ENCODE data around the gene RHOU. TPM values are rescaled to one million over a fixed set of nuclear protein-coding genes. Genes with fewer than 3 reads are reported as not detected.
"Not testable (repeated sequence)": the region's sequence is repeated elsewhere in the genome, so short reads cannot be mapped to it uniquely, and the experiment has no call there.

Gene RHOU
- polyA plus RNA-seq, 3 donors: 16.7 to 18.4 (median 17.0) TPM

- DNase-seq (ENCODE audit: low read depth in 3 of 3, low spot score in 2 of 3): no peak
These were observed 20.5 kb downstream of the RHOU start for GRCh38 chr1:228755800-228756199.

GRCh38 chr1:228756457-228756856, 21.2 kb downstream of the RHOU start:
- DNase-seq (ENCODE audit: low read depth in 3 of 3, low spot score in 2 of 3): no peak

- no peak for DNase-seq (ENCODE audit: low read depth in 3 of 3, low spot score in 2 of 3)
These were observed 23.2 kb downstream of the RHOU start for GRCh38 chr1:228758447-228758846.

DNA sequence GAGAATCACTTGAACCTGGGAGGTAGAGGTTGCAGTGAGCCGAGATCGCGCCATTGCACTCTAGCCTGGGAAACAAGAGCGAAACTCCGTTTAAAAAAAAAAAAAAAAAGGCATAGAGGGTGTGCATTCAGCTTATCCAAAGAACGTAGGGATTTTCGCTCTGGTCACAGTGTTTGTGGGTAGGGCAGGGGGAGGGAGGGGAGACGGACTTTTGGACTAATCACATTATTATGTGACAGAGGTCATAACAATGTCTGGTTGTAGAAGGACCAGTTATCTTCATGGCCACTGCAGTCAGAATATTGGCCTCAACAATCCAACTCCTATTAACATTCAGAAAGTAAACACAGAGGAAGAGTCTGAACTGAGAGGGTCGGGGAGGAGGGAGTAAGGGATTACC, 25.7 kb downstream of the RHOU start:
- no peak for DNase-seq (ENCODE audit: low read depth in 3 of 3, low spot score in 2 of 3)

DNA sequence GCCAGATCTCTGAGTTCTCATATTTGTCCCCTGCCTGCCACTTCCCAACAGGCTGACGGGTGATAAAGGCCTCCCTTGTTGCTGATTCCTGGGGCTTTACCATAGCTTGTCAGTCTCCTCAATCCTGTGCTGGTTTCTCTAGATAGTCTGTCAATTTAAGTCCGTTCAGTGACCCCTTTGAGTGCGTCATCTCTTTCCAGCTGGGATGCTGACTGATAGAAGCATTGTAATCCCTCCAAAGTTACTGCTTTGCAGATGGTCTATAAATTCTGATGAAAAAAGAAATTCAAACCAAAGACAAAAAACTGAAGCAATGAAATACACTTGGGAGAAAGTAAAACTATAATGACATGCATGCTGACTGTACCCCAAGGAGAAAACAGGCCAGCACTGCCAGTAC, 28.3 kb downstream of the RHOU start:
- no peak for DNase-seq (ENCODE audit: low read depth in 3 of 3, low spot score in 2 of 3)

- no peak for DNase-seq (ENCODE audit: low read depth in 3 of 3, low spot score in 2 of 3)
These were observed 30.1 kb downstream of the RHOU start for GRCh38 chr1:228765168-228765946.

DNA sequence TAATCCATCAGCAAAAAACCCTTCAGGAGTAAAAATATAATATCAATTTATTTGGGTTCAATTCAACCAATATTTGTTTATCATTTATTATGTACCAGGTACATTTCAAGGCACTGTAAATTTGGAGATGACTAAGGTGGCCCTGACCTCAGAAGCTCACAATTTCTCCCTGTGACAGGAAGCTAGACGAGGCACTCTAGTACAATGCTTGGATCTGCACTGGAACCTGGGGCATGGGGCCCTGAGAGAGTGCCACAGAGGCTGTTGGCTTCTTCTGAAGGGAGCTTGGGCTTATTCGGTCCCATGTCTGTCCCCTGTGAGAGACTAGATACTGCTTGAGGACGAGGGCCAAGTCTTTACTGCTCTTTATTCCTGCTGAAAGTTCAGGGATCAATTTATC, 31.5 kb downstream of the RHOU start:
- no peak for DNase-seq (ENCODE audit: low read depth in 3 of 3, low spot score in 2 of 3)

DNA sequence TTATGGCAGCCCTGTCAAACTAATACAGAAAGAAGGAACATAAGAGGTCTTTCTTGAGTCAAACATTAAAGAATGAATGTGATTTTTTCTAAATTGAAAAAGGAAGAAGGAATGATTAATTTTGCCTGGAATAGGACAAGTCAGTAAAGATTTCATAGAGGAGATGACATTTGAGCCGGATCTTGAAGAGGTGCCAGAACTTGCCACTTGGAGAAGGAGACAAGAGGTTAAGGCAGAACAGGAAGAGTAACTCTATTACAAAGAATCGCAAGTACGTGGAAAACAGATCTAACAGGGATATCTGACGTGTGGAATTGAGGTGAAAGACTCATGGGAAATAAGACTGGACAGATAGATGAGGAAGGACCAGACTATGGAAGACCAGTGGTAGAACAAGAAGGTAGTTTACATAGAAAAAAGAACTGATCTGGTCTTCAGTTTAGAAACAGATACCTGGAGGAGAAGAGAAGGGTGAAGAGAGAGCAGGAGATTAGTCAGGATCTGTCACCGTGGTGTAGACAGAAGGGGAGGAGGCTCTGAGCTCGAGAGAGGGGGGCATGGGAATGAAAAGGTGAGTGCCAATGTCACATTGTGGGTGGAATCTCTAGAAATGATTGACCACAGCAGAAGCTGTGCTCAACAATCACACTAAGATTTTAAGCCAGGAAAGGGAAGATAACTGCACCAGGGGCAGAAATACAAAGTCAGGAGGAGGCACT, 32.5 kb downstream of the RHOU start:
- no peak for DNase-seq (ENCODE audit: low read depth in 3 of 3, low spot score in 2 of 3)

DNA sequence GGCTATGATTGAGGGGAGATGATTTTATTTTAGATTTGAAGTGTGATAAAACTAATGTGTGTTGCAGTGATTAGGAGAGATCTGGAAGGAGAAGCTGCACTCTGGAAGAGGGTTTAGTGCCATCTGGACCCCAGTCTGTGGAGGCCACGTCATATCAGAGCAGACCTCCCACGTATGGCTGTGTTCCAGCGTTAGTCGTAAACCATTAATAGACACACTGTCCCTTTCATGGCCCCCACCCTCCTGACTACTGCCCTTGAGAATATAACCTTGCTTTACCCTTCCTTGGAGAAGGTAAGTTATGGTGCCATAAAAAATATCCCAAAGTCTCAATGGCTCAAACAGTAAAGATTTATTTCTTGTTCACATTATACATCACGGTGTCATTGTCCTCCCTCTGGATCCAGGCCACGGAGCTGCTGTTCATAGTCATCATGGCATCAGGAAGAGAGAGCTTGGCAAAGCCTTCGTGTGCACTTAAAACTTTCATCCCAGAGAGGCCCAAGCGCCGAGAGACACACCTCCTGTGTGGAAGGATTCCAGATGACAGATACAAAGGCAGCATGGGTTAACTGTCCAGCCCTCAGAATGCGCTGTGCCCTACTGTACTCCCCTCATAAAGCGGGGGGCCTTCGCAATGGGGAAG, 33.2 kb downstream of the RHOU start:
- no peak for DNase-seq (ENCODE audit: low read depth in 3 of 3, low spot score in 2 of 3)

- DNase-seq (ENCODE audit: low read depth in 3 of 3, low spot score in 2 of 3): no peak
These were observed 35.5 kb downstream of the RHOU start for GRCh38 chr1:228770779-228771223.

DNA sequence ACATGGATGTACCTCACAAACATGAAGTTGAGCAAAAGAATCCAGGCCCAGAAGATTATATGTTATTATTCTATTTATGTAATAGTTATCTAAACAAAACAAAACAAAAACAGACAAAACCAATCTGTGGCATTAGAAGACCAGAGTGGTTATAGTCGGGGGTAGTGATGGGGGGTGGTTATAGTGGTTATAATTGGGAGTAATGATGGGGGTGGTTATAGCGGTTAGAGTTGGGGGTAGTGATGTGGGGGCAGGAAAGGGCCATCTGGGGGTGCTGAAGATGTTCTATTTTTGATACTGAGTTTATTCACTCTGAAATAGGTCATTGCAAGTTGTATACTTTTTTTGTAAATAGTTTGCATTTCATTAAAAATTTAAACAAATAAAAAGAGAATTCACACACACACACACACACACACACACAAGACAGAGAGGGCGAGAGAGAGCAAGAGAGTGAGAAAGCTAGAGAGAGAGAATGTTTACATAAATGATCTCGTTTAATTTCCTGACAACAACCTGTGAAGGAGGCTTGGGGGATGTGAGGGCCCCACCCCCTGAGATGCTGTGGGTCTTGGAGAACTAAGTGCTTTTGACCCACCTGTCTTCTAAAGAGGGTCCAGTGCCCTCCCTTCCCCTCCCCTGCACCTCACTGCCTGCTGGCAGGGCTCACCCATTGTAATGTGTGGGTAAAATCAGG, 37.4 kb downstream of the RHOU start:
- no peak for DNase-seq (ENCODE audit: low read depth in 3 of 3, low spot score in 2 of 3)

DNA sequence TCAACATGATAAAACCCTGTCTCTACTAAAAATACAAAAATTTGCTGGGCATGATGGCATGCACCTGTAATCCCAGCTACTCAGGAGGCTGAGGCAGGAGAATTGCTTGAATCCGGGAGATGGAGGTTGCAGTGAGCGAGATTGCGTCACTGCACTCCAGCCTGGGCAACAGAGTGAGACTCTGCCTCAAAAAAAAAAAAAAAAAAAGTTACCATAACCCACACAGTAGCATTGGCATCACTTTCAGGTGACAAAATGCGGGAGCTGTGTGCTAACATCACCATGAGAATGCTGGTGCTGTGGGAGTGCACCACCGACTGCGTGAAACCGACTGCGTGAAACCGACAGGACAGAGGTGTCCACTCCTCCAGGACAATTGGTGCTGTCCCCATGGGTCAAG, 40.7 kb downstream of the RHOU start:
- not testable (repeated sequence) for DNase-seq (ENCODE audit: low read depth in 3 of 3, low spot score in 2 of 3)

GRCh38 chr1:228776449-228776848, 41.2 kb downstream of the RHOU start:
- no peak for DNase-seq (ENCODE audit: low read depth in 3 of 3, low spot score in 2 of 3)

DNA sequence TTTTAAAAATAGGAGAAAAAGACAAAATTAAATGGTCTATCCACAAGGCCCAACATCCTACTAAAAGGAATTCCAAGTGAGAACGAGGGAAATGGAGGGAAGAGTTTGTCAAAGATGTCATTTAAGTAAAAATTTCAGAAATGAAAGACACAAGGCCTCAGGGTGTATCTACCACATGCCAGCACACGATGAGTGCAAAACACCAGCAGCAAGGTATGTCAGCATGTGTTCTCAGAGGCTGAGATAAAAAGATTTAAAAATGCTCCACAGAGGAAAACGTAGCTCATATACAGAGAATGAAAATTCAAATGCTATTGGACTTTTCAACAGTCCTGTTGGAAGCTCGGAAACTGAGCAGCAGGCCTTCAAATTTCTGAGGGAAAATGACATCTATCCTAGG, 42.0 kb downstream of the RHOU start:
- DNase-seq (ENCODE audit: low read depth in 3 of 3, low spot score in 2 of 3): no peak

DNA sequence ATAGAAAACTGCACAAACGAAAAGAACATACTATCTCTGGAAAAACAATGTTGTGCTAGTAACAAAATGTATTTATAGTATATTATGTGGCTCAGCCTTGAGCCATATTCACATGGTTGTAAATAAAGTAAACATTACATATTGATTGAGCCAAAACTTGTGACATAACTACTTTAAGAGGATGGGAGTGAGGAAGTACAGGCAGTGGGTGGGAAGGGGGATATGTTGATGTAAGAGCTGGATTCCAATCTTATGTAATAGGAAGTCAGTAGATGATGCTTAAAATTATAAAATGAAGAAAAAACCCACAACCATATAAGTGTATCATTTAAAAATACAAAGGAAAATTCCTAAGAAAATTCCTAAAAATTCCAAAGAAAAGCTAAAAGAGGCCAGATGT, 42.7 kb downstream of the RHOU start:
- no peak for DNase-seq (ENCODE audit: low read depth in 3 of 3, low spot score in 2 of 3)

DNA sequence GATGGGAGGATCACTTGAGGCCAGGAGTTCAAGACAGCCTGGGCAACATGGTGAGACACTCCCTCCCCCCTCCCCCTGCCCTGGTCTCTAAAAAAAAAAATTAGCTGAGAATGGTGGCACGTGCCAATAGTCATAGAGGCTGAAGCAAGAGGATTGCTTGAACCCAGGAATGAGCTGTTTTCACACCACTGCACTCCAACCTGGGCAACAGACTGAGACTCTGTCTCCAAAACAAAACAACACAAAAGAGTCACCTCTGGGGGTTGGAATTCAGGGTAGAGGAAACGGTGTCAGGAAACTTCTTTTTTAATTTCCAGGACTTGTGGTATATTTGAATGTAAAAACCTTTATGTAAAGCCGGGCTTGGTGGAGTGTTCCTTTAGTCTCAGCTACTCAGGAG, 43.2 kb downstream of the RHOU start:
- DNase-seq (ENCODE audit: low read depth in 3 of 3, low spot score in 2 of 3): no peak

DNA sequence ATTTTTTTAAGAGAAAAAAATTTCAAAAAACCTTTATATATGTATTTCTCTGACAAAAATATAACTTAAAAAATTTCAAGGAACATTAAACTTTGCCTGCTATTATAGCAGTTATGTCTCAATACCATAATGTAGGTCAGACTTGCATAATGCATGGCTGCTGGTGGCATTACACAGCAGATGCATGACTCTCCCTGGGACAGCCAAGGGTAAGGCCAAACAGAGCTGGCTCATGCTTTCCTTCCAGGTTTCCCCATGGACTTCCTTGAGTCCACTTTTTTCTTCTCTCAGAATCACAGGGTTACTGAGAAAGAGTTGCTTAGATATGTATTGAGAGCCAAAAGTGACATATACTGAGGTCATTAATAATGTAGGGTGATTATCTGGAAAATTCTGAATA, 43.7 kb downstream of the RHOU start:
- no peak for DNase-seq (ENCODE audit: low read depth in 3 of 3, low spot score in 2 of 3)

DNA sequence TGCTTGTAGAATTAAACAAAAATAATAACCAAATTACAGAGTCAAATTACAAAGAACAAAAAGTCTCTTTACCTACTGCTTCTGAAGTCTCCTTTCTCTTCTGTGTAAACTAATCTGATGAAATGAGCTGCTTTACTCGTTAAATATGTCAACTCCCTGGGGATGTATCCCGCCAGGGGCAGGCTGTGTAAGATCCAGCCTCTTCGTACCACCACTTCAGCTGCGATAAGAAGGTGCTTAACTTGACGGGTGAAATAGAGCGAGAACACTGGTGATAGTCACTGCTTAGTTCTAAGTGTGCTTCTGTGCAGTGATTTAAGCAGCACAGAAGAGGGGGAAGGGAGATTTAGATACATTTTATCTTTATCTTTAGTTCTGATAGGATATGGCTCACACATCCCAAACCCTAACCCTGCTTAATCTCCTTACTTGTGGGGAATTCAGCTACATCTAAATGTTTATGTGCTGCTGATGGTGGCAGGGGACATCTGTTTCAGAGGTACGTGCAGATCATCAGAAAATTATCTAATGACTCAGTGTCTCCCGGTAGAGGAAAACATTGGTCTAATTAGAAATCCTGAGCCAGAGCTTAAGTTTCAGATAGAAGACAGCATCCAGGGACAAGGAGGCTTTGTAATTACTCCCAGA, 46.0 kb downstream of the RHOU start:
- no peak for DNase-seq (ENCODE audit: low read depth in 3 of 3, low spot score in 2 of 3)

DNA sequence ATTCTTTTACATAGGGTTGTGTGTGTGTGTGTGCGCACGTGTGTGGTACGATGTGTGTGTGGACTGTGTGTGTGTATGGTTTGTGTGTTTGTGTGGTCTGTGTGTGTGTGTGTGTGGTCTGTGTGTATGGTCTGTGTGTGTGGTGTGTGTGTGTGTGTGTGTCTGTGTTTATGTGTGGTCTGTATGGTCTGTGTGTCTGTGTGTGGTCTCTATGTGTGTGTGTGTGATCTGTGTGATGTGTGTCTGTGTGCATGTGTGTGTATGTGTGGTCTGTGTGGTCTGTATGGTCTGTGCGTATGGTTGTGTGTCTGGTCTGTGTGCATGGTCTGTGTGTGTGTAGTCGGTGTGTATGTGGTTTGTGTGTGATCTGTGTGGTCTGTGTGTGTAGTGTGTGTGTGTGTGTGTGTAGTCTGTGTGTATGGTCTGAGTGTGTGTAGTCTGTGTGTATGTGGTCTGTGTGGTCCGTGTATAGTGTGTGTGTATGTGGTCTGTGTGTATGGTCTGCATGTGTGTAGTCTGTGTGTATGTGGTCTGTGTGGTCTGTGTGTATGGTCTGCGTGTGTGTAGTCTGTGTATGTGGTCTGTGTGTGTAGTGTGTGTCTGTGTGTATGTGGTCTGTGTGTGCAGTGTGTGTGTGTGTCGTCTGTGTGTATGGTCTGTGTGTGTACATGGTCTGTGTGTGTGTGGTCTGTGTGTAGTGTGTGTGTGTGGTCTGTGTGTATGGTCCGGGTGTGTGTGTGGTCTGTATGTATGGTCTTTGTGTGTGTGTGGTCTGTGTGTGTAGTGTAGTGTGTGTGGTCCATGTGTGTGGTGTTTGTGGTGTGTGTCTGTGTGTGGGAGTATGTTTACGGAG, 46.8 kb downstream of the RHOU start:
- DNase-seq (ENCODE audit: low read depth in 3 of 3, low spot score in 2 of 3): no peak
